ENCODE measurements around the gene P4HB.

DNA sequence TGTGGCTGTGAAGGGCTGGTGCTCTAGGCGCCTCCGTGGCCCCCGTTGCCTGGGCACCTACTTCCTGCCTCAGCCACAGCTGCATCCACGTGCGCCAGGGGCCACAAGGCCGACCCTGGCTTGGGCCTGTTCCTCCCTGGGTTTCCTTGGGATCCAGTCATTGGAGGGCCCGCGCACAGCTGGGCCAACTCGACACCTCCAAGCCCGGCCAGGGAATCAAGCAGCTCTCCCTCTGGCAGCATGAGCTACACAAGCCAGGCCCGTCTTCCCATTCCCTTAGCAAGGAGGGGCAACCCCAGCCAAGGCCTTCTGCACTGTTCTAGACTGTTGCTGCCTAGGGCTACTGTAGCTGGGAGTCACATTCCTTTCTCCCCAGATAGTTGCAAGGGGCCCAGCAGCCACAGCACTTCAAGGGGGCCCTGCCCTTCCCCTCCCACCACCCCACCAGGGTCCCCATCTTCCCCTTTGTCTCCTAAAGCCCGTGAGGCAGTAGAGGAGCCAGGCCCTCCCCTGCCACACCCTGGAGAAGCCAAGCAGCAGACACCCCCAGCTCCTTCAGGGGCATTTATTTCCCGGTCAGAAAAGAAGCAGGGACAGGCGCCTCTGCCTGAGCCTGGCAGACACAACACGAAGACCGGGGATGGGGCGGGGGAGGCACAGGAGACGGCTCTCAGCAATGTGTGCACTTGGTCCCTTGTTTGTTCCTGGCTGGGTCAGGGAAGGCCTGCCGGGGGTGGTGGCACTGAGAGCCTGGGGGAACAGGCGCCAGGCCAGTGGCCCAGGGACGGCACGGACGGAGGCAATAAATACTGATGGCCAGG, 7.0 kb upstream of the P4HB start:
- TF ChIP-seq, protein P1, sequence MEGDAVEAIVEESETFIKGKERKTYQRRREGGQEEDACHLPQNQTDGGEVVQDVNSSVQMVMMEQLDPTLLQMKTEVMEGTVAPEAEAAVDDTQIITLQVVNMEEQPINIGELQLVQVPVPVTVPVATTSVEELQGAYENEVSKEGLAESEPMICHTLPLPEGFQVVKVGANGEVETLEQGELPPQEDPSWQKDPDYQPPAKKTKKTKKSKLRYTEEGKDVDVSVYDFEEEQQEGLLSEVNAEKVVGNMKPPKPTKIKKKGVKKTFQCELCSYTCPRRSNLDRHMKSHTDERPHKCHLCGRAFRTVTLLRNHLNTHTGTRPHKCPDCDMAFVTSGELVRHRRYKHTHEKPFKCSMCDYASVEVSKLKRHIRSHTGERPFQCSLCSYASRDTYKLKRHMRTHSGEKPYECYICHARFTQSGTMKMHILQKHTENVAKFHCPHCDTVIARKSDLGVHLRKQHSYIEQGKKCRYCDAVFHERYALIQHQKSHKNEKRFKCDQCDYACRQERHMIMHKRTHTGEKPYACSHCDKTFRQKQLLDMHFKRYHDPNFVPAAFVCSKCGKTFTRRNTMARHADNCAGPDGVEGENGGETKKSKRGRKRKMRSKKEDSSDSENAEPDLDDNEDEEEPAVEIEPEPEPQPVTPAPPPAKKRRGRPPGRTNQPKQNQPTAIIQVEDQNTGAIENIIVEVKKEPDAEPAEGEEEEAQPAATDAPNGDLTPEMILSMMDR (conservative IDR thresholded peaks at IDR 0.05; ENCODE audit: low read depth in 2 of 2), result no peak
- no peak for TF ChIP-seq EZH2phosphoT487 (IDR thresholded peaks at IDR 0.05; ENCODE audit: unreplicated experiment)

Measured in GM23338 (cell line).